Stomach smooth muscle (tissue), 2 donors: ENCODE results near the gene SLC22A23.

Source experiments
- H3K27ac ChIP-seq: one replicate; pipeline ENCODE4 v1.7.0; 2013; ENCODE audit warnings: mild to moderate bottlenecking, low read length, inconsistent platforms
- H3K27me3 ChIP-seq, 2 donors: one replicate each; pipeline ENCODE4 v1.7.0; 2013; ENCODE audit warnings: low read length in 2 of 2; ENCODE audit not compliant: insufficient read depth in 2 of 2, control insufficient read depth in 1 of 2
- H3K36me3 ChIP-seq, 2 donors: one replicate each; pipeline ENCODE4 v1.7.0; 2013; ENCODE audit warnings: low read length in 2 of 2; ENCODE audit not compliant: control insufficient read depth in 2 of 2, insufficient read depth in 2 of 2
- H3K4me1 ChIP-seq: one replicate; pipeline ENCODE4 v1.7.0; 2013; ENCODE audit warnings: low read length; ENCODE audit not compliant: control insufficient read depth, insufficient read depth
- H3K4me3 ChIP-seq, 2 donors: one replicate each; pipeline ENCODE4 v1.7.0; 2013; ENCODE audit warnings: low read length in 2 of 2
- H3K9ac ChIP-seq, 2 donors: one replicate each; pipeline ENCODE4 v1.7.0; 2013; ENCODE audit warnings: low read length in 2 of 2, mild to moderate bottlenecking in 1 of 2
- H3K9me3 ChIP-seq, 2 donors: one replicate each; pipeline ENCODE4 v1.7.0; 2013; ENCODE audit warnings: low read length in 2 of 2; ENCODE audit not compliant: control insufficient read depth in 2 of 2
- donor health status: healthy.
- donor health status: Pancreatic carcinoma.

SLC22A23 gene

GRCh38 chr6:3269281-3269975 lies 187.4 kb downstream of the SLC22A23 start:
- no peak overlapping the region for H3K4me3 ChIP-seq
- H3K9me3 ChIP-seq = no peaks in the 10 kb centered on the region
- H3K9ac ChIP-seq = no peak overlapping the region
- H3K27me3 ChIP-seq = no peaks in the 10 kb centered on the region
- no peaks in the 10 kb centered on the region for H3K4me1 ChIP-seq
- H3K27ac ChIP-seq = no peak overlapping the region
- peaks cover 20 to 32% of the 10 kb centered on the region in 2 donors for H3K36me3 ChIP-seq

GRCh38 chr6:3268680-3269079 lies 188.2 kb downstream of the SLC22A23 start:
- H3K36me3 ChIP-seq = peaks cover 27 to 39% of the 10 kb centered on the region in 2 donors
- H3K9ac ChIP-seq = no peak overlapping the region
- no peaks in the 10 kb centered on the region for H3K9me3 ChIP-seq
- H3K27ac ChIP-seq = no peak overlapping the region
- H3K4me3 ChIP-seq = no peak overlapping the region
- no peaks in the 10 kb centered on the region for H3K27me3 ChIP-seq
- H3K4me1 ChIP-seq = no peaks in the 10 kb centered on the region

GRCh38 chr6:3267162-3267561 lies 189.7 kb downstream of the SLC22A23 start:
- no peak overlapping the region for H3K27ac ChIP-seq
- H3K36me3 ChIP-seq = peaks cover 26 to 32% of the 10 kb centered on the region in 2 donors
- H3K9me3 ChIP-seq = no peaks in the 10 kb centered on the region
- no peaks in the 10 kb centered on the region for H3K27me3 ChIP-seq
- H3K9ac ChIP-seq = no peak overlapping the region
- no peaks in the 10 kb centered on the region for H3K4me1 ChIP-seq
- H3K4me3 ChIP-seq = no peak overlapping the region

- Histone ChIP-seq H3K36me3 (peaks cover 16 to 26% of the 10 kb centered on the region in 2 donors), H3K9me3 (no peaks in the 10 kb centered on the region), H3K27me3 (no peaks in the 10 kb centered on the region), H3K27ac (no peak overlapping the region), H3K4me1 (peaks cover 6% of the 10 kb centered on the region), H3K4me3 (no peak overlapping the region), H3K9ac (no peak overlapping the region)
Measured at GRCh38 chr6:3266170-3266569, 190.7 kb downstream of the SLC22A23 start.

- H3K36me3 ChIP-seq = peaks cover 15 to 22% of the 10 kb centered on the region in 2 donors
- H3K27ac ChIP-seq = no peak overlapping the region
- peaks cover 11% of the 10 kb centered on the region for H3K4me1 ChIP-seq
- H3K4me3 ChIP-seq = no peak overlapping the region
- peak overlapping the region in 1 of 2 donors; percentile 26 for H3K9ac ChIP-seq
- no peaks in the 10 kb centered on the region for H3K27me3 ChIP-seq
- no peaks in the 10 kb centered on the region for H3K9me3 ChIP-seq
Measured at GRCh38 chr6:3265671-3266070, 191.2 kb downstream of the SLC22A23 start.

- no peak overlapping the region for H3K4me3 ChIP-seq
- no peak overlapping the region for H3K27ac ChIP-seq
- H3K27me3 ChIP-seq = no peaks in the 10 kb centered on the region
- H3K36me3 ChIP-seq = peaks cover 11 to 15% of the 10 kb centered on the region in 2 donors
- no peak overlapping the region for H3K9ac ChIP-seq
- H3K9me3 ChIP-seq = no peaks in the 10 kb centered on the region
- H3K4me1 ChIP-seq = peaks cover 20% of the 10 kb centered on the region
Measured at GRCh38 chr6:3264356-3264755, 192.5 kb downstream of the SLC22A23 start.

GRCh38 chr6:3263096-3263495 lies 193.8 kb downstream of the SLC22A23 start:
- Histone ChIP-seq H3K4me1 (peaks cover 25% of the 10 kb centered on the region), H3K4me3 (no peak overlapping the region)

GRCh38 chr6:3261921-3262320 lies 194.9 kb downstream of the SLC22A23 start:
- H3K9me3 ChIP-seq = no peaks in the 10 kb centered on the region
- H3K27me3 ChIP-seq = no peaks in the 10 kb centered on the region
- peaks cover 11% of the 10 kb centered on the region in 2 donors for H3K36me3 ChIP-seq
- H3K4me1 ChIP-seq = peaks cover 25% of the 10 kb centered on the region
- H3K4me3 ChIP-seq = no peak overlapping the region
- H3K27ac ChIP-seq = no peak overlapping the region
- no peak overlapping the region for H3K9ac ChIP-seq

More at GRCh38 chr6:3263096-3263495, 193.8 kb downstream of the SLC22A23 start:
- H3K27ac ChIP-seq = no peak overlapping the region
- H3K9ac ChIP-seq = no peak overlapping the region
- H3K9me3 ChIP-seq = no peaks in the 10 kb centered on the region
- H3K36me3 ChIP-seq = peaks cover 11% of the 10 kb centered on the region in 2 donors
- no peaks in the 10 kb centered on the region for H3K27me3 ChIP-seq

- no peak overlapping the region for H3K27ac ChIP-seq
- peaks cover 25% of the 10 kb centered on the region for H3K4me1 ChIP-seq
- no peak overlapping the region for H3K9ac ChIP-seq
- H3K4me3 ChIP-seq = no peak overlapping the region
- peaks cover 11% of the 10 kb centered on the region in 2 donors for H3K36me3 ChIP-seq
- H3K9me3 ChIP-seq = no peaks in the 10 kb centered on the region
- no peaks in the 10 kb centered on the region for H3K27me3 ChIP-seq
Measured at GRCh38 chr6:3261518-3261820, 195.4 kb downstream of the SLC22A23 start.

- Histone ChIP-seq H3K27me3 (no peaks in the 10 kb centered on the region), H3K9me3 (no peaks in the 10 kb centered on the region), H3K27ac (no peak overlapping the region), H3K4me3 (peak overlapping the region in 1 of 2 donors; percentile 28), H3K36me3 (peaks cover 11% of the 10 kb centered on the region in 2 donors), H3K4me1 (peaks cover 25% of the 10 kb centered on the region), H3K9ac (no peak overlapping the region)
Measured at GRCh38 chr6:3260772-3261517, 195.9 kb downstream of the SLC22A23 start.

- Histone ChIP-seq H3K27ac (no peak overlapping the region), H3K9me3 (no peaks in the 10 kb centered on the region), H3K27me3 (no peaks in the 10 kb centered on the region), H3K4me1 (peaks cover 25% of the 10 kb centered on the region), H3K9ac (no peak overlapping the region), H3K4me3 (peak overlapping the region in 1 of 2 donors; percentile 29), H3K36me3 (peaks cover 11% of the 10 kb centered on the region in 2 donors)
Measured at GRCh38 chr6:3260296-3260695, 196.6 kb downstream of the SLC22A23 start.
